Measurements from ENCODE around the gene SMCHD1.
"Not testable (repeated sequence)": the region's sequence is repeated elsewhere in the genome, so short reads cannot be mapped to it uniquely, and the experiment has no call there.

The SMCHD1 gene

GRCh38 chr18:2707551-2708168 lies 52.1 kb downstream of the SMCHD1 start:
- DNase-seq = no peak
- intact Hi-C loops (cut with DNase I) = no loop called here

DNA sequence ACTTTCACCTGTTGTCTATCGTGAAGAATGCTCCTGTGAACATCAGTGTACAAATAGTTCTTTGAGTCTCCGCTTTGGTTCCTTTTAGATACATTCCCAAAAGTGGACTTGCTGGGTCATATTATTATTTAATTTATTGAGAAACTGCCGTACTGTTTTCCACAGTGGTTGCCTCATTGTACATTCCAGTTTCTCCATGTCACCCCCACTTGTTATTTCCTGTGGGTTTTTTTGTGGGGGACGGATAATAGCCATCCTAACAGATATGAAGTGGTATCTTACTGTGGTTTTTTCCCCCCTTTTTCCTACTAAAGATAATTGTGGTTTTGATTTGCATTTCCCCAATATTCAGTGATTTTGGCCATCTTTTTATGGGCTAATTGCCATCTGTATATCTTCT lies 53.8 kb downstream of the SMCHD1 start:
- intact Hi-C loops (cut with DNase I) = no loop called here
- DNase-seq = no peak

DNA sequence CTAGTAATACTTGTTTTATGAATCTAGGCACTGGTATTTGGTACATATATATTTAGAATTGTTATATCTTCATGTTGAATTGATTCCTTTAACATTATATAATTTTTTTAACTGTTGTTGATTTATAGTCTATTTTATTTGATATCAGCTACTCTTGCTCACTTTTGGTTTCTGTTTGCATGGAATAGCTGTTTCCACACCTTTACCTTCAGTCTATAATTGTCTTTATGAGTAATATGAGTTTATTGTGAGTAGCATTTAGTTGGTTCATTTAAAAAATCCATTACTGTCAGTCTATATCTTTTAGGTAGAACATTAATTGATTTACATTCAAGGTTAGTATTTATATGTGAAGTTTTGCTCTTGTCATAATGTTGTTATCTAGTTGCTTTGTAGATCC lies 58.6 kb downstream of the SMCHD1 start:
- intact Hi-C loops (cut with DNase I) = no loop called here
- no peak for DNase-seq

- DNase-seq = no peak
- intact Hi-C loops (cut with DNase I) = no loop called here
These were observed 60.5 kb downstream of the SMCHD1 start for GRCh38 chr18:2715990-2716389.

GRCh38 chr18:2716394-2717326 lies 61.1 kb downstream of the SMCHD1 start:
- peak in 8 of 10 donors; percentile 12 to 80 (median 33) for DNase-seq
- intact Hi-C loops (cut with DNase I) = no loop called here

DNA sequence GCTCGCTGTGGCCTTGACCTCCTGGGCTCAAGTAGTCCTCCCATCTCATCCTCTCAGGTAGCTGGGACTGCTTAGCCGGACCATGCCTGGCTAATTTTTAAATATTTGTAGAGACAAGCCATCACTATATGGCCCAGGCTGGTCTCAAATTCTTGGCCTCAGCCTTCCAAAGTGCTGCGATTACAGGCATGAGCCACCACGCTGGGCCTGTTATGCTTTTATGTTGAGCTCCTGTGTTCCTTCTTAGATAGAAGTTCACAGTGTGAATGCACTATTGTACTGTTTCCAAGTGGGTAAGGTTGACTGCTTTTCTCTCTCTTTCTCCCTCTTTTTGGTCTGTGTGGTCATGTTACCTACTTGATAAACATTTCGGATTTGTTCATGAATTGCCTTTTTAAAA lies 61.9 kb downstream of the SMCHD1 start:
- intact Hi-C loops (cut with DNase I) = no loop called here
- DNase-seq = no peak

GRCh38 chr18:2719040-2719439 lies 63.5 kb downstream of the SMCHD1 start:
- intact Hi-C loops (cut with DNase I) = no loop called here
- no peak for DNase-seq

DNA sequence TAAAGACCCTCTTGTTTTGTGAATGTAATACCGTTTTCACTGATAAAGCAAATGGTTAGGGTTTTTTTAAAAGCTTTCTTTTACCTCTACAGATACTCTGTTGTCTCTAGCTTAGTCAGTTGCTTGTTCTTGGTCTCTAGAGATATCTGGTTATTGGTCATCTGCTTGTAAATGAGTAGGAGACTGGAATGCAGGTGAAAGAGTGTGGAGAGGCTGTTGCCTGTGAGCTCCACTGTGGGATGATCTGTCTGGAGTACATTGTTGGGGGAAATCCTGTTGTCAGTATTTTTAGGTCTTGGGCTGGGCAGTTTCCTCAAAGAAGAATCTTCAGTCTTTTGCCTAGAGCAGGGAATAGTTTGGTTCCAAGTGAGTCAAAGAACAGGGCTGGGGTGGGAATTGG lies 67.7 kb downstream of the SMCHD1 start:
- intact Hi-C loops (cut with DNase I) = no loop called here
- DNase-seq = no peak

DNA sequence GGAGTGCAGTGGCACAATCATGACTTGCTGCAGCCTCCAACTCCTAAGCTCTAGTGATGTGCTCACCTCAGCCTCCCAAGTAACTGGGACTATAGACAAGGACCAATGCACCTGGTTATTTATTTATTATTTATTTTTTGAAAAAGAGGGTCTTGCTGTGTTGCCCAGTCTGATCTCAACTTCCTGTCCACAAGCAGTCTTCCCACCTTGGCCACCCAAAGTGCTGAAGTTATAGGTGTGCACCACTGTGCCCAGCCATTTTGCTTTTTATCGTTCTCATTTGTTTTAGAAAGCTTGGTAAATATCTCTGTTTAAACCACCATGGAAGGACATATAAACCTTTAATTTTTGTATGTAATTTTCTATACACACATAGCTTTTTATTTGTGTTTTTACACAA lies 74.2 kb downstream of the SMCHD1 start:
- DNase-seq = no peak
- intact Hi-C loops (cut with DNase I) = no loop called here

- intact Hi-C loops (cut with DNase I) = no loop called here
These were observed 81.3 kb downstream of the SMCHD1 start for GRCh38 chr18:2736823-2737222.

DNA sequence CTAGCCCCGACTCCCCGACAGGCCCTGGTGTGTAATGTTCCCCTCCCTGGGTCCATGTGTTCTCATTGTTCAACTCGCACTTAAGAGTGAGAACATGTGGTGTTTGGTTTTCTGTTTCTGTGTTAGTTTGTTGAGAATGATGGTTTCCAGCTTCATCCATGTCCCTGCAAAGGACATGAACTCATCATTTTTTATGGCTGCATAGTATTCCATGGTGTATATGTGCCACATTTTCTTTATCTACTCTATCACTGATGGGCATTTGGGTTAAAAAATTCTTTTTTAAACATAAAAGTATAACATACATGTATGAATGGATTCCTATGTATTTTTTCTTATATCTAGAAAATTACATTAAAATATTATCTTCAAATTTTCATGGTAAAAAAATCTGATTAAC lies 84.6 kb downstream of the SMCHD1 start:
- DNase-seq; intact Hi-C loops (cut with DNase I): not testable (repeated sequence)

More at GRCh38 chr18:2736823-2737222, 81.3 kb downstream of the SMCHD1 start:
- DNase-seq = no peak

GRCh38 chr18:2746274-2746673 lies 90.7 kb downstream of the SMCHD1 start:
- DNase-seq = no peak
- intact Hi-C loops (cut with DNase I) = no loop called here

- DNase-seq = no peak
- intact Hi-C loops (cut with DNase I) = no loop called here
These were observed 102.8 kb downstream of the SMCHD1 start for GRCh38 chr18:2758309-2758708.

- no peak for DNase-seq
- intact Hi-C loops (cut with DNase I) = no loop called here
These were observed 119.1 kb downstream of the SMCHD1 start for GRCh38 chr18:2774669-2775068.

DNA sequence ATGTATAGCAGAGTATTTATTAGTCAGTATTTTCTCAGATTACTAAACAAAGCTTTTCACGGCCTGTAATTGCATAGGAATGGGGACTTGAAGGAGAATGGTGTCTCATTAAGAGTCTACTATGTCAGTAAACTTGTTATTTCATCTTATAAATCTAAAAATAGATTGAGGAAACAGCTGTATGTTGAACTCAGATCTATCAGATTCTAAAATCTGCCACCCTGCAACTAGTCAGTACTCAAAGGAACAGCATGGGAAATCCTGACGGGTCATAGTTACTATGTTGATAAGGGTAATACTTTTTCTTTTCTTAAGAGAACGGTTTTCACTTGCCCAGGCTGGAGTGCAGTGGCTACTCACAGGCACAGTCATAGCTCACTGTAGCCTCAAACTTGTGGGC lies 121.1 kb downstream of the SMCHD1 start:
- intact Hi-C loops (cut with DNase I) = no loop called here

GRCh38 chr18:2777241-2777640 lies 121.7 kb downstream of the SMCHD1 start:
- DNase-seq = no peak
- intact Hi-C loops (cut with DNase I) = no loop called here

More for the DNA sequence above, 121.1 kb downstream of the SMCHD1 start:
- no peak for DNase-seq

DNA sequence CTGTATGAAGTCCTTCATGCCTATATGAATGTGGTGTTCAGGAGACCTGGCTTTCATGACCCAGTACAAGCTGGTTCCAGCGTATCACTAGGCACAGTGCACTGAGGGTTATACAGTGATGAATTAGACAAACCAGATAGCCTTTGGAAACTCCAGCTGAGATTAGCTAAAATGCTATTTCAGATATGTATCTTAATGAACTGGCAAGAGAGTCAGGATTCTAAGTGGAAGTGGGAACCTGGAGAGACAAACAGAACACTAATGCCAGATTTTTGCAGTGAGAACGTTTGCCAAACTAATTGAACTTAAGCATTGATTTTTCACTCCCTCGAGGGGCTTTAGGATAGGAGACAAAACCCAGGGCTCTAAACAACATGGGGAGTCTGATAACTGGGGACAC lies 125.2 kb downstream of the SMCHD1 start:
- intact Hi-C loops (cut with DNase I) = no loop called here
- no peak for DNase-seq

GRCh38 chr18:2787225-2787624 lies 131.7 kb downstream of the SMCHD1 start:
- no peak for DNase-seq
- intact Hi-C loops (cut with DNase I) = no loop called here

- DNase-seq = no peak
- intact Hi-C loops (cut with DNase I) = no loop called here
These were observed 136.9 kb downstream of the SMCHD1 start for GRCh38 chr18:2792395-2792794.

DNA sequence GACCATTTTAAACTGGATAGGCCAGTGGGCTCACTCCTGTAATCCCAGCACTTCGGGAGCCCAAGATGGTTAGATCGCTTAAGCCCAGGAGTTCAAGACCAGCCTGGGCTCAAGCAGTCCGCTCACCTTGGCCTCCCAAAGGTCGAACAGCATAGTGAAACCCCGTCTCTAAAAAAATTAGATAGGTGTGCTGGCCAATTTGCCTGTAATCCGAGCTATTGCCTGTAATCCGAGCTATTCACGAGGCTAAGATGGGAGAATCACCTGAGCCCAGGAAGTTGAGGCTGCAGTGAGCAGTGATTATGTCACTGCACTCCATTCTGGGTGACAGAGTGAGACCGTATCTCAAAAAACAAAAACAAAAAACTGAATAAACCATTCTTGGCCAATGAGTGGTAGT lies 138.6 kb downstream of the SMCHD1 start:
- no peak for DNase-seq
- intact Hi-C loops (cut with DNase I) = no loop called here

DNA sequence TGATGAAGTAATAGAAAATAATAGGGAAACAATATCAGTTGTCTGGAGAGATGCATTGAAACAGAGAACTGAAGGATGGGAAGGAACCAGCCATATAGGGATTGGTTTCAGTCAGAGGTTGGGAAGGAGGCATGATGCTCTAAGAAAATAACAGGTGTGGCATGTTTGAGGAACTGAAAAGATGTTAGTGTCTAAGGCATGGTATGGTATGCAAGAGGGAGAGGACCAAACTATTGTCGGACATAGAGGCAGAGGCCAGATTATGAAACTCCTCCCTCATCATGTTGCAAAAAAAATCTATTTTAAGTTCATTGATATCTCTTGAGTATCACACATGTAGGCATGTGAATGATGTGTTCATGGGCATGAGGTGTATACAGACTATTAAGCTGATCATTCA lies 142.4 kb downstream of the SMCHD1 start:
- intact Hi-C loops (cut with DNase I) = no loop called here
- no peak for DNase-seq

GRCh38 chr18:2799369-2799768 lies 143.8 kb downstream of the SMCHD1 start:
- no peak for DNase-seq
- intact Hi-C loops (cut with DNase I) = no loop called here

All from posterior cingulate gyrus (tissue), 11 donors.